HG02759 (cell line): ENCODE measurements around the gene GCNT2.
"Not testable (repeated sequence)": the region's sequence is repeated elsewhere in the genome, so short reads cannot be mapped to it uniquely, and the experiment has no call there.

Experiments used
- ATAC-seq: cut with Tn5 transposase; IDR thresholded peaks from one replicate; pipeline ENCODE4 v1.9.1; 2021; ENCODE audit warnings: mild to moderate bottlenecking, moderate library complexity; ENCODE audit not compliant: unreplicated experiment

The GCNT2 gene

GRCh38 chr6:10600681-10601080 is 79.5 kb downstream of the GCNT2 start:
- ATAC-seq = not testable (repeated sequence)

- ATAC-seq = no peak
Measured at GRCh38 chr6:10603219-10603618, 82.1 kb downstream of the GCNT2 start.

DNA sequence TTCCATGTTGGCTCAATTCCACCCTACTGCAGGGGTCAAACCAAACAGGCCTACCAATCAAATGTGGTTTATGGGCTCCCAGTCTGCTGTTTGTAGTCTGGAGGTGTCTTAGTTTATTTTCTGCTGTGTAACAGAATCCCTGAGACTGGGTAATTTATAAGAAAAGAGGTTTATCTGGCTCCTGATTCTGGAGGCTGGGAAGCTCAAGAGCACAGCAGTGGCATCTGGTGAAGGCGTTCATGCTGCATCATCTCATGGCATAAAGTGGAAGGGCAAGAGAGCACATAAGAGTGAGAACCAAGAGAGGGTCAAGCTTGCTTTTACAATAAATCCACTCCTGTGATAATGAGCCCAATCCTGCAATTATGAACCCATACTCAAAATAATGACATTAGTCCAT is 87.9 kb downstream of the GCNT2 start:
- ATAC-seq = no peak

- ATAC-seq = no peak
Measured at GRCh38 chr6:10610289-10610688, 89.1 kb downstream of the GCNT2 start.

- no peak for ATAC-seq
Measured at GRCh38 chr6:10612161-10612560, 91.0 kb downstream of the GCNT2 start.

DNA sequence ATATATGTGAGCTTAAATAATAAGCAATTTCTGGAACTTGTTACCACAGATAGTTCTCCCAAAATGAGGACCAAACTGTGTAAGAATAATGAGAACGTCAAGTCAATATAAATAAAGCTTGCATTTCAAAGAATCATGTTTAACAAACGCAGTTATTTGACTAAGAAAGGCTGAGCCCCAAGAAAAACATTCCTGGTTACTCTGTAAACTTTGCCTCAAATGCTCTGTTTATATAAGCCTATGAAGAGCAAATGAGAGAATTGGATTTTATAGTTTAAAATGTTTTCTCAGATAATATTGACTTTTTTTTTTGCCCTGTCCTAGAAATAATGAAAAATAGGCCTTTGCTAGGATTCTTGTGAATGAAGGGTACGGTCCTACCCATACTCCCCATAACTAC is 91.9 kb downstream of the GCNT2 start:
- no peak for ATAC-seq

DNA sequence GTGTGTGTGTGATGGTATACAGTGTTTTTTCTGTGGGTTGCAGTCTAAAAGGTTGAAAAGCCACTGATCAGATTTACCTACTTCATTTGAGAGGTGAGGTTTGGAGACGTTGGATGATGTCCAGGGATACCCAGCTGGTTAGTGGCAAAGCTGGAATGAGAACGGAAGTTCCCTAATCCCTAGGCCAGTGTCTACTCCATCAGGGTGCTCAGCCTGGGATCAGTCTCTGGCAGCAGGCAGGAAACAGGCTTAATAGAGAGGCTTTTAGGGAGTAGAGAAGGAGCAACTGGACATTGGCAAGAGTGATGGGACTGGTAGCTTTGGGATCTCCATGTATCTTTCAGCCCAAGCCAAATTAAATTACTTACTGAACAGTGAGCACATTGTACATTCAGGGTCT is 92.6 kb downstream of the GCNT2 start:
- no peak for ATAC-seq

DNA sequence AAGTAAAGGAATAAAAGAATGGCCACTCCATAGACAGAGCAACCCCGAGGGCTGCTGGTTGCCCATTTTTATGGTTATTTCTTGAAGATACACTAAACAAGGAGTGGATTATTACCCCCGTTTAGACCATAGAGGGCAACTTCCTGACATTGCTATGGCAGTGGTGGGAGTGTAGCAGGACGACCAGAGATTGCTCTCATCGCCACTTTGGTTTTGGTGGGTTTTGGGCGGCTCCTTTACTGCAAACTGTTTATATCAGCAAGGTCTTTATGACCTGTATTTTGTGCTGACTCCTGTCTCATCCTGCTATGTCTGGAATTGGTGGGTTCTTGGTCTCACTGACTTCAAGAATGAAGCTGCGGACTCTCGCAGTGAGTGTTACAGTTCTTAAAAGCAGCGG is 94.5 kb downstream of the GCNT2 start:
- ATAC-seq = no peak

DNA sequence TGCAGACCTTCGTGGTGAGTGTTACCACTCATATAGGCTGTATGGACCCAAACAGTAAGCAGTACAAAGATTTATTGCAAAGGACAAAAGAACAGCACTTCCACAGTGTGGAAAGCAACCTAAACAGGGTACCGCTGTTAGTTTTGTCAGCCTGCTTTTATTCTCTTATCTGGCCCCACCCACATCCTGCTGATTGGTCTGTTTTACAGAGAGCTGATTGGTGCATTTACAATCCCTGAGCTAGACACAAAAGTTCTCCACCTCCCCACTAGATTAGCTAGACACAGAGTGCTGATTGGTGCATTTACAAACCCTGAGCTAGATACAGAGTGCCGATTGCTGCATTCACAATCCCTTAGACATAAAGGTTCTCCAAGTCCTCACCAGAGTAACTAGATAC is 95.1 kb downstream of the GCNT2 start:
- not testable (repeated sequence) for ATAC-seq

DNA sequence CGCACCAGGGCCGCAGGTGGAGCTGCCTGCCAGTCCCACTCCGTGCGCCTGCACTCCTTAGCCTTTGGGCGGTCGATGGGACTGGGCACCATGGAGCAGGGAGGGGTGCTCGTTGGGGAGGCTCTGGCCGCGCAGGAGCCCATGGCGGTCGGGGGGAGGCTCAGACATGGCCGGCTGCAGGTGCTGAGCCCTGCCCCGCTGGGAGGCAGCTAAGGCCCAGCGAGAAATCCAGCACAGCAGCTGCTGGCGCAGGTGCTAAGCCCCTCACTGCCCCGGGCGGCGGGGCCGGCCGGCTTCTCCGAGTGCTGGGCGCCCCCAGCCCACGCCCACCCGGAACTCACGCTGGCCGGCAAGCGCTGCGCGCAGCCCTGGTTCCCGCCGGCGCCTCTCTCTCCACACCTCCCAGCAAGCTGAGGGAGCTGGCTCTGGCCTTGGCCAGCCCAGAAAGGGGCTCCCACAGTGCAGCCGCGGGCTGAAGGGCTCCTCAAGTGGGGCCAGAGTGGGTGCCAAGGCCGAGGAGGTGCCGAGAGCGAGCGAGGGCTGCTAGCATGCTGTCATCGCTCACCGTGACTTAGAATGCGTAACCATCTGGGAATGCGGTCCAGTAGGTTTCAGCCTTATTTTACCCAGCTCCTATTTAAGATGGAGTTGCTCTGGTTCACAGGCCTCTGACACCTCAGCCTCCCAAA is 96.0 kb downstream of the GCNT2 start:
- no peak for ATAC-seq

GRCh38 chr6:10618409-10618808 is 97.3 kb downstream of the GCNT2 start:
- no peak for ATAC-seq

DNA sequence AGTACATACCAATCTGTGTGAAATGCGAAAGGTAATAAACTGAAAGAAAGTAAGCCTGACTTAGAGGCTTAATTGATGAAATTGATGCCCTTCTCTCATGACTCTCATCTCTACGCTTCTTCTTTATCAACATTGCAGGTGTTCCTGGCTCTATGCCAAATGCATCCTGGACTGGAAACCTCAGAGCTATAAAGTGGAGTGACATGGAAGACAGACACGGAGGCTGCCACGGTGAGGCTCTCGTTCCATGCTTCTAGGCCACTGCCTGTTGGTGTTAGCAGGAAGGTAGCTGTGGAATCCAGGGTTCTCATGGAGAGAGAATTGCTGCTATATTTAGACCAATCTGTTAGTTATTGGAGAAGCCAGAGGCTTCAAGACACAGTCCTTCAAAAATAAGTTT is 100.1 kb downstream of the GCNT2 start:
- ATAC-seq = no peak

- ATAC-seq = no peak
Measured at GRCh38 chr6:10621847-10622246, 100.7 kb downstream of the GCNT2 start.

DNA sequence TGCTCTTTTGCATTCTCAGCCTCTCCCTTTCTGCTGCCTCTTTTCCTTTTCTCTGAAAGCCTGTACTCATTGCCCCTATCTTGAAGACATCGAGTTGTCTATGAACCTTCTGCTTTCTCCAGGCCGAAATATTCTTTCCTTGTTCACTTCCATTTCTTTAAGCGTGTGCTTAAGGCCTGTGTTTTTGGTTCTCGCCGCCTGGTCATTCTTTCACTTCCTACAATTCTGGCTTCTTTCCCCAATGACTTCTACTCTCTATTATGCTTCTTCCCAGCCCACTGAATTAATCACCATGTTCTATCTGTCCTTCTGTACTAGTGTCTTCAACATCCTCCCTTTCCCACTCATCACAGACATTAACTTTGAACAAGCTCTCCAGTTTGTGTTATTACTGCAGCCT is 103.7 kb downstream of the GCNT2 start:
- no peak for ATAC-seq

GRCh38 chr6:10626154-10626741 is 105.1 kb downstream of the GCNT2 start:
- ATAC-seq = no peak

DNA sequence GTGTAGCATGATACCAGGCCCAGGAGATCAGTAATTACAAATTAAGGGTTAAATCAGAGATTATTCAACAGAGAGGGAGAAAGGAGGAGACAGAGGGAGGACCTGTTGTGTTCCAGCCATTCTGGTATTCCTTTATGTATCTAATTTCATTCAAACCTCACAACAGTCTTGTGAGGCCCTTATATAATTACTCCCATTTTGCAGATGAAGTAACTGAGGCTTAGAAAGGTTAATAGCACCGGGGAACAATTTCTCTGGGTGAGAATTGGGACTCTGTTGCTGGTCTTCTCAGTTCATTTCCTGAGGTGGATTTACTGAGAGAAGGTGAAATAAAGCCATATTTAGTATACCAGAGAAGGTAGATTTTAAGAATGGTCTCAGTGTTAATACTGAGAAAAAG is 106.6 kb downstream of the GCNT2 start:
- no peak for ATAC-seq

GRCh38 chr6:10630178-10630577 is 109.0 kb downstream of the GCNT2 start:
- no peak for ATAC-seq

- ATAC-seq = peak; percentile 96
Measured at GRCh38 chr6:10633216-10633615, 112.1 kb downstream of the GCNT2 start.

DNA sequence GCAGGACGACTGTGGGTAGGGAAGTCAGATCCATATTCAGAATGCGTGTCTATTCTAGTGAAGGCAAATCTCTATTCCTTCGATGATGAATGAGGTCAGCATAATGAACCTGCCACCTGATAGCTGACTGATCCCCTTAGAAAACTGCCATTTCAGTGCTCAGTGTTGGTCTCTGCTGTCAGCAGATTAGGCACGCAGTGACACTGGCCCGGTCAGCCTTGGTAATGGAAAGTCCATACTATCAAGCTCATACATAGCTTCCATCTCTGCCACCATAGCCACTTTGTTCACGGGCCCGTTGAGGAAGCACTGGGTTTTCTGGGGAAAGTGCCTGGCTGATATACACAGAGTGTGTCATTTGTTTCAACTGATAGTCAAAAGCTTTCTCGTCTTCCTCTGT is 119.3 kb downstream of the GCNT2 start:
- no peak for ATAC-seq

DNA sequence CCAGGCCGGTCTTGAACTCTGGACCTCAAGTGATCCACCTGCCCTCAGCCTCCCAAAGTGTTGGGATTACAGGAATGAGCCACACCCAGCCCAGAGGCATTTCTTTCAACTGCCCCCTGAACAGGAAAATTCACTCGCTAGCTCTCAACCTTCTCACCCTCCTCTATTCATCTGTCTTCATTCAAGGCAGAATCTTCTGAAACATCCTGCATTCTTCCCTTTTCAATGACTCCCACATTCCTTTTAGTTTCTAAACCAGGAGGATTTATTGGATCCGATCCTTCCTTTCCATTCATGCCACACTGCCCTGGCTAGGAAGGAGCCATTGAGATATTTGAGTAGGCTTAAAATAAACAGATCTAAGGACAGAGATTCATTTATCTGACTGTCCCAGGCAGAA is 120.4 kb downstream of the GCNT2 start:
- no peak for ATAC-seq

DNA sequence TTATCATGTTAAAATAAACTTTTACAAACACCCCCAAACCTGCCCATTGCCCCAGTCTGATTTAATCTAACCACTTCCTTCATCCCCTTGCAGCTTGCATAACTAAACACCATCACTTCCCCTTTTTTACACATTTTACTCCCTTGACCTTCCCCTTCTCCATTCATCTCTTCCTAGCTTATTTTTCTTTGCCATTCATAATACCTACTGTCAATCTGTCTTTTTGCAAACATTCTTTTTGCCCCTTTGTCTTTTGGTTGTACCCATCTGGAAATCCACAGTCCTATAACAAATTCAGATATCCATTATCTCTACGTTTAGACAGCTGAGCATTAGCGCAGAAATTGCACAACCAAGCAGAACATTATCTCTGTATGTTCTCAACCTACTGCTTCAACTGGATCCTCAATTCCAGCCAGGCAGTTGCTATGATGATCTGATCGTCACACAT is 122.1 kb downstream of the GCNT2 start:
- ATAC-seq = peak; percentile 85

GRCh38 chr6:10644225-10644624 is 123.1 kb downstream of the GCNT2 start:
- no peak for ATAC-seq

- peak; percentile 58 for ATAC-seq
Measured at GRCh38 chr6:10655508-10656055, 134.4 kb downstream of the GCNT2 start.
